Neural cell (in vitro differentiated cells): Measurements from ENCODE around the gene MYO9A.

Experiments used
- EP300 ChIP-seq: fragments of 450-650 bp; conservative IDR thresholded peaks from 2 replicates; pipeline ENCODE4 v1.6.1; 2014; ENCODE audit warnings: antibody characterized with exemption, mild to moderate bottlenecking, moderate library complexity; ENCODE audit not compliant: poor library complexity, severe bottlenecking
- EZH2 ChIP-seq: fragments of 200-600, 300-800 bp; shearing (Covaris generic), sonication (generic); IDR thresholded peaks from 2 replicates; pipeline ENCODE4 v1.6.1; 2014; ENCODE audit warnings: antibody characterized with exemption, low read length, borderline replicate concordance, mild to moderate bottlenecking; ENCODE audit not compliant: insufficient read depth, poor library complexity, severe bottlenecking
- MXI1 ChIP-seq: fragments of 450-650 bp; conservative IDR thresholded peaks from 2 replicates; pipeline ENCODE4 v1.6.1; 2014; ENCODE audit warnings: antibody characterized with exemption, mild to moderate bottlenecking; ENCODE audit not compliant: poor library complexity, severe bottlenecking
- POLR2AphosphoS5 ChIP-seq: IDR thresholded peaks from 2 replicates; pipeline ENCODE4 v1.6.1; 2012

- TF ChIP-seq MXI1 (no peak), EZH2 (no peak), POLR2AphosphoS5 (no peak), EP300 (no peak)
Measured at GRCh38 chr15:72147418-72147817, 29.5 kb upstream of the MYO9A start.
